Gastrocnemius medialis (tissue), 4 donors: ENCODE data around the gene ATP6V1F.

Source experiments
- CTCF ChIP-seq, 5 experiments: fragments of 450-650 bp in 3 of 5; fragments of 200-600 bp in 2 of 5; sonication (generic) in 2 of 5; IDR thresholded peaks in 4 of 5; conservative IDR thresholded peaks in 1 of 5; 1 replicate in 4 of 5; 2 replicates in 1 of 5; pipeline ENCODE4 v1.5.1; 2016 to 2019; ENCODE audit warnings: antibody characterized with exemption in 5 of 5, mild to moderate bottlenecking in 3 of 5, moderate library complexity in 3 of 5
- POLR2A ChIP-seq, 2 donors: fragments of 450-650 bp; IDR thresholded peaks; one replicate each; pipeline ENCODE4 v1.6.1; 2017; ENCODE audit warnings: antibody characterized with exemption in 2 of 2, mild to moderate bottlenecking in 2 of 2, moderate library complexity in 2 of 2

- TF ChIP-seq CTCF (IDR thresholded peaks at IDR 0.05 in 4 of 5, conservative IDR thresholded peaks at IDR 0.05 in 1 of 5) (no peak), POLR2A (IDR thresholded peaks at IDR 0.05) (peak; percentile 69 to 77)
Measured at GRCh38 chr7:128827971-128828711, 34.5 kb upstream of the ATP6V1F start.
